NCI-H2171 (cell line): ENCODE data around the gene TJP2.

Experiments
- DNase-seq: peaks from one replicate; lab custom pipeline; 2025; lab: John Stamatoyannopoulos, UW

The TJP2 gene

DNA sequence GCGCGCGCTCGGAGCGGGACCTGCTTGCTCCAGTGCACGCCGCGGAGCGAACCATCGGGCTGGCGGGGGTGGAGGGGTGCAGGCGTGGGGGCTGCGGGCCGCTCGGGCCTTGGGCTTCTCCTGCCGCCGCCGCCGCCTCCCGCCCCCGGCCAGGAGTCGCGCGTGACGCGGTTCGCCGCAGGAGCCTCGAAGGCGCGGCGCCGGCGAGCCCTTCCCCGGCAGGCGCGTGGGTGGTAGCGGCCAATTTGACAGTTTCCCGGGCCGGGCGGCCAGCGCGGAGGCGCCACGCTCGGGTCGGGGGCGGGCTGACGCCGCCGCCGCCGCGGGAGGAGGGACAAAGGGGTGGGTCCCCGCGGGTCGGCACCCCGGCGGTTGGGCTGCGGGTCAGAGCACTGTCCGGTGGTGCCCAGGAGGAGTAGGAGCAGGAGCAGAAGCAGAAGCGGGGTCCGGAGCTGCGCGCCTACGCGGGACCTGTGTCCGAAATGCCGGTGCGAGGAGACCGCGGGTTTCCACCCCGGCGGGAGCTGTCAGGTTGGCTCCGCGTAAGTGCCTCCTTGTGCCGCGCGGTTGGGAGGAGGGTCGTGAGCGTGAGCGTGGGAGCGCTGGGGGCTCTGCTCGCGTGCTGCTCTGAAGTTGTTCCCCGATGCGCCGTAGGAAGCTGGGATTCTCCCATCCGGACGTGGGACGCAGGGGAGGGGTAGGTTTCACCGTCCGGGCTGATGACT is at the start of gene TJP2:
TSS of gene TJP2 (plus strand) at position 387 of the 725 bp plus-strand sequence. CDS start at position 483, 96 bp downstream.
- peak; percentile 27 for DNase-seq

GRCh38 chr9:69130456-69131441 is 43.3 kb upstream of the TJP2 start:
- no peak for DNase-seq

DNA sequence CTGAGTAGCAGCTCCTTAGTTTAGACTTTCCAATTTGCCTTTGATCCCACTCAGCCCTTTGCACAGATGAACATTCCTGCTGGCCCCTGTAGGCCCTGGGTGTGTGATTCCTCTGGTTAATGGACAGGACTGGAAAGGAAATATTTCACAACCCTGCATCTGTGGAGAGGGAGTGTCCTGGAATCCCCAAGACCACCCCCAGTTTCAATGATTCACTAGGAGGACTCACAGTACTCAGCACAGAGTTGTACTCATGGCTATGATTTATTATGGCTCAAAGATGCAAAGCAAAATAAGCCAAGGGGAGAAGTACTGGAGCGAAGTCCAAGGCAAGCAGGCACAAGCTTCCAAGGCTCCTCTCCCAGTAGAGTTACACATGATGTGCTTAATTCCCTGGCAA is 42.4 kb upstream of the TJP2 start:
- DNase-seq, result no peak

- no peak for DNase-seq
These were observed 41.7 kb upstream of the TJP2 start for GRCh38 chr9:69132361-69132760.

DNA sequence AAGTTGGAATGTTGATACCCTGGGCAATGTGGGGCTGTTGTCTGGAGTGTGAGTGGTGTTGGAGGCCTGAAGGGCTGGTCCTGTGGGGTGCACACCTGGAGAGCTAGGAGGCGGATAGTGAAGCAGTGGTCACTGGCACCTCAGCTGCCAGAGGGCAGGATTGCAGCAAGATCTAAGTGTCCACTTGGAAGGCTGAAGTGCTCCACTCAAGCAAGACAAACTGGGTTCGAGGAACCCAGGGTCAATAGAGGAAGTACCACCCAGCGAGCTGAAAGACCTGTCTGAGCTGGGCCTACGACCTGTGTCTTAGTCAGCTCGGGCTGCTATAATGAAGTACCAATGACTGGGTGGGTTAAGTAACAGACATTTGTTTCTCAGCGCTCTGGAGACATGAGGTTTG is 39.7 kb upstream of the TJP2 start:
- DNase-seq, result no peak

DNA sequence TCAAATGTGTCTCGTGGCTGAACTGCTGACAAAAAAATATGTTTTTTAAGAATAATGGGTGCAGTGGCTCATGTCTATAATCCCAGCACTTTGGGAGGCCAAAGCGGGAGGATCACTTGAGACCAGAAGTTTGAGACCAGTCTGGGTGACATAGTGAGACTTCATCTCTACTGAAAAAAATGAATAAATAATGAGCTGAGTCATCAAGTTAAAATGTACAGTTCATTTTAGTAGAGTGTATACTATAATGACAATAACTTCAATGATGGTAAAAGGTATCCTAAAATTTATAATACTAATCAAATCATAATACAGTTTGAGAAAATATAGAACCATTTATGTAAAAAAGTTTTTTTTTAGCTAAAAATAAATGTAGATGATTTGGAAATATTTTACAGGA is 37.9 kb upstream of the TJP2 start:
- no peak for DNase-seq

GRCh38 chr9:69136779-69137178 is 37.3 kb upstream of the TJP2 start:
- no peak for DNase-seq

DNA sequence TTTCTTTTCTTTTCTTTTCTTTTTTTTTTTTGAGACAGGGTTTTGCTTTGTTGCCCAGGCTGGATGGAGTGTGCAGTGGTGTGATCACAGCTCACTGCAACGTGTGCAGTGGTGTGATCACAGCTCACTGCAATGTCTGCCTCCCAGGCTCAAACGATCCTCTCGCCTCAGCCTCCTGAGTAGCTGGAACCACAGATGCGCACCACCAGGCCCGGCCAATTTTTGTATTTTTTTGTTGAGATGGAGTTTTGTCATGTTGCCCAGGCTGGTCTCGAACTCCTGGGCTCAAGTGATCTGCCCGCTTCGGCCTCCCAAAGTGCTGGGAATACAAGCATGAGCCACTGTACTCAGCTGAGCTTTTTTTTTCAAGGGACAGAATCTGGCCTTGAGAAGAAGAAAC is 36.8 kb upstream of the TJP2 start:
- DNase-seq, result no peak

- DNase-seq, result no peak
These were observed 34.5 kb upstream of the TJP2 start for GRCh38 chr9:69139596-69139995.

DNA sequence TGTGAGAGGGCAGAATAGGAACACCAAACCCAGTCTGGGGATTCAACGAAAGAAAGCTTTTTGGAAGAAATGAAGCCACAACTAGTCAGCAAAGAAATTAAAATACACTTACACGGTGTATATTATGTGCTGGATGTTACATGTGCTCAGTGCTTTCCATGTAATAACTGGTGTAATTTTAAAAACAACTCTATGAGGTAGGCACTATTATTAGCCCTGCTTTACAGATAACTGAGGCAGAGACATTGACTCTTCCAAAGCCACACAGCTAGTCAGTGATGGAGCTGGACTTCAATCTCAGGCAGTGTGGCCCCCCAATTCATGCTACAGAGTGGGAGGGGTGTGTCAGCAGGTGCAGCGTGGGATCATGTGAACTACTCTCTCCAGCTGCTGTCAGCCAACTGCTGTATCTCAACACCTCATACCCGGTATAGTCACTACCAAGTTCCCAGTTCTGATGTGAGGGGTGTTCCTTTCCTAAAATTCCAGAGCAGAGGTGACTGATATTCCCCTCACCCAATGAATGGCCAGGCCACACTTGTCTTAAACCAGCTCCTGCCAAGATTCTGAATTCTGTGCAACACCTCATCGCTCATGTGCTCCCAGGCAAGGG is 33.8 kb upstream of the TJP2 start:
- DNase-seq, result no peak

- DNase-seq, result no peak
These were observed 32.2 kb upstream of the TJP2 start for GRCh38 chr9:69141851-69142250.

DNA sequence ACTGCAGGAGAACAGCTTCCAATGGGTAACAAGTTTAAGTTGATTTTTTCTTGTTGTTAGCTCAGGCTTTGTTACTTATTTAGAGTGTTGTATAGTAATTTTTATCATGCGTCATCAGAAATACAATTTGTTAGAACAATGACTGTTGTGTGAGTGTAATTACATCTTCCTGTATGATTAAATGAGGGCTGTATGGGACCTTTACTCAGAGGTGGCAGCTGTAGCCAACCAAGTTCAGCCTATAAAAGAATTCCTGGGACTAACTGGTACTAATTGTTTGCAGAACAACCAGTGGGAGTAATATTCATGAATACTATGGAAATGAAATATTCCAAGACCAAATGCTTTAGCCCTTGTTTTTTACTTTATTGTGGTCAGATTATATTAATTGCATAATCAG is 30.8 kb upstream of the TJP2 start:
- no peak for DNase-seq

GRCh38 chr9:69145144-69145715 is 28.8 kb upstream of the TJP2 start:
- DNase-seq, result no peak

DNA sequence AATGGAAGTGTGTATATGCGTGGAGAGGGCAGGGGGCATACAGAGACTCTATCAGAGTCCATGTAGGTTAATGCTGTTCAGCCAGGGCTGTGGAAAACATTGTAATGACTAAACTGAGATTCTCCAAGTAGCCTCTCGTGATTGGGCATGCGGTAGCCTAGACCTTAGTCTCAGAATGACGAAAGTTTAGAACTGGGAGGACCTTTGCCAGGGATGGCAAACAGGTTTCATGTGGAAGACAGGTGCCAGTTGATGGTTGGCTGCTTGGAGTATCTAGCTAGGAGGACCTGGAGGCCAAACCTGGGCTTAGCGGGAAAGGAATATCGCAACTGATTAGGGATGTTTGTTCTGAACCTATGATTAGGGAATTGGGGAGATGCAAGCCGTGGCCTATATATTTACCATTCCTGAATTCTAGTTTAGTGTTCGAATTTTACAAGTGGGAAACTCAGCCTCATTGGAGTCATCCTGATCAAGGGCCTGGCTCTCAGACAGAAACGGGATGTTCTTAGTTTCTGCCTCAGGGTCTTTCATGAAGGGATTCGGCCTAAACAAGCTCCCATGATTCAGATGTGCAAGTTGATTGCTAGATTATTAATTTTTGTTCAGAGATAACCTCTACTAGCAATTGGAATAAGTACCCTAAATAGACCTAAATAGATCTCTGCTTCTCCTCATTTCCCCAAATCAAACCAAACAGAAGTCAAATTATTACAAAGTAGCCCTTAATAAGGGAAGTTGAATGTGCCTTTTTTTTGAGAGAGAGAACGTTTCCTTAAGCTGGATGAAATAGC is 26.8 kb upstream of the TJP2 start:
- DNase-seq, result no peak

GRCh38 chr9:69149321-69149807 is 24.7 kb upstream of the TJP2 start:
- no peak for DNase-seq

DNA sequence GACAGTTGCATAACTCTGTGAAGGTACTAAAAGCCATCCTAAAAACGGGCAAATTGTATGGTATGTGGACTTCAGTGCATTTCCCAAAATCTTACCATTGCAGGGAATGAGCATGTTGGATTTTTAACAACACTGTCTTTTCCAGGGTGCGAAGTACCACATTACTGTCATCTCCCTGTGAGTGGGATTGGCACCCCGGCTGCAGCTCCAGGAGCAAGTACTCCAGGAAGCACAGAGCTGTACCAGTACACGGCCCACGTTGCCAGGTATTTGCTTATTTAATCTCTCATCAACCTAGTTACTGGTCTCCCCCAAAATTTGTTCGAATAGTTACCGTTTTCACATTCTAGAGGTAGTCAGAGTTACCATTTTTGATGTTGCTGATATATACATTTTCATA is 22.6 kb upstream of the TJP2 start:
- no peak for DNase-seq

- DNase-seq, result no peak
These were observed 20.2 kb upstream of the TJP2 start for GRCh38 chr9:69153707-69154521.

DNA sequence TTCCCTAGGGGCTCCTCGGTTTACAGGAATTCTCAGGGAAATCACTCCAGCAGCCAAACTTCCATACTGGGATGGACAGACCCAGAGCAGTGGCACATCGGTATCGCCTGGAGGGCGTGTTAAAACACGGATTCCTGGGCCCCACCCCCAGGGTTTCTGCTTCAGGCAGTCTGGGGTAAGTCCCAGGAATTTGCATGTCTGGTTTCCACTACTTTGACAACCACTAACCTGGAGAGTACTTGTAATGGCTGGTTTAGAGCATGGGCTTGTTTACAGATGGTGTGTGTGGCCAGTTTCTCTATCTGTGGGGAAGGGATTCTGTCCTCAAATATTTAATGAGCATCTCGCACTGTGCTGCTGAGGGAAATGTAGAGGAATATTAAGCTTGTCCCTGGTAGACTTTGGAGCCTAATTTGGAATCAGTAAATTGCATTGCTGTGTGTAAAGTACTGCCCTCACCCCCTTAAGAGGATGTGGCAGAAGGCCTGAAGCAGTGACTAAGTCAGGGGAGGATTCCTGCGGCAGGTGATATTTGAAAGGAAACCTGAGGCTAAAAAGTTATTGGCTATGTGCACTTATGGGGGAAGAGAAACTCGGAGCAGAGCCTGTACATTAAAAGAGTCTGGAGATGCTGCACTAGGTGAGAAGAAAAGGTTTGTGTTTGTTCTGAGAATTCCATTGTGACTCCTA is 18.6 kb upstream of the TJP2 start:
- DNase-seq, result no peak

DNA sequence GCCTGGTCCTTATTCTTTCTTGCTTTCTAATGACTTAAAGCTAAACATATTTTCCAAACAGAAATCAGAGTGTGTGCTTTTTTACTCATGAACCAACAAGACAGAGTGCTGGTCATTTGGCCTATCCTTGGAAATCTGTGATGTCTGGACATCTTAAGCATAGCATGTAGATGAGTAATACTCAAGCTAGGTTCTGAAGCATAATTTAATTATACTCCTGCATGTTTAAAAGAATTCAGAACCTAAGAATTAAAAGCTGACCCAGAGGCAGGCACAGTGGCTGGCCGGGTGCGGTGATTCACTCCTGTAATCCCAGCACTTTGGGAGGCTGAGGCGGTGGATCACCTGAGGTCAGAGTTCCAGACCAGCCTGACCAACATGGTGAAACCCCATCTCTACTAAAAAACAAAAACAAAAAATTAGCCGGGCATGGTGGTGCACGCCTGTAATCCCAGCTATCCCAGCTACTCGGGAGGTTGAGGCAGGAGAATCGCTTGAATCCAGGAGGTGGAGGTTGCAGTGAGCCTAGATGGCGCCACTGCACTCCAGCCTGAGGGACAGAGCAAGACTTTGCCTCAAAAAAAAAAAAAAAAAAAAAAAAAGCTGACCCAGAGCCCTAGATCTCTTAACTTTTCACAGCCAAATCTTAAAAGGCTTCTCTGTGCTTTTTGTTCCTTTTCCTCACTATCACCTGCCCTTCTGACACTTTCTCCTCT is 16.2 kb upstream of the TJP2 start:
- DNase-seq, result no peak
